Ovary (tissue), 3 donors: ENCODE results near the gene PDE4C.

Experiments used
- CTCF ChIP-seq, 3 donors: fragments of 450-650 bp in 2 of 3; fragments of 200-600 bp in 1 of 3; IDR thresholded peaks; one replicate each; pipeline versions ENCODE4 v1.5.1 to v1.8.0; 2016 to 2022; ENCODE audit warnings: antibody characterized with exemption in 3 of 3, mild to moderate bottlenecking in 1 of 3
- POLR2A ChIP-seq: fragments of 450-650 bp; IDR thresholded peaks from one replicate; pipeline ENCODE4 v1.6.1; 2017; ENCODE audit warnings: antibody characterized with exemption, mild to moderate bottlenecking, moderate library complexity
- donor health status: DM: no; HTN: no; CAD: no.

- TF ChIP-seq POLR2A = no peak
- TF ChIP-seq CTCF (IDR thresholded peaks at IDR 0.05) = no peak
Measured at GRCh38 chr19:18273561-18274218, 47.5 kb upstream of the PDE4C start.
